ENCODE data around the gene CD37. TPM values are rescaled to one million over a fixed set of nuclear protein-coding genes. Genes with fewer than 3 reads are reported as not detected.

The CD37 gene
- total and polyA plus RNA-seq, 10 of the 15 experiments (the other 5 are each of a cell fraction or from before 2014, with no cell fraction given): 34.1 to 359 (median 108) TPM

GRCh38 chr19:49295208-49295880 is 39.9 kb upstream of the CD37 start (continued):
- TF ChIP-seq E4F1 (IDR thresholded peaks at IDR 0.05; ENCODE audit: borderline replicate concordance, partially characterized antibody) (no peak), ZNF24 (IDR thresholded peaks at IDR 0.05) (no peak)

GRCh38 chr19:49297403-49297802 is 37.8 kb upstream of the CD37 start:
- no peak overlapping the region for H3K27ac ChIP-seq (ENCODE audit: control insufficient read depth, insufficient read depth)
- POLR2A ChIA-PET: interaction anchor here (0.6 kb wide), 1 partner anchor 8 kb away, joined by 3 read pairs; no protein-coding TSS in a partner anchor
- CTCF ChIA-PET: interaction anchor here (1.5 kb wide), 1 partner anchor 72 kb away, joined by 3 read pairs; no protein-coding TSS in a partner anchor
- H2AFZ ChIP-seq (ENCODE audit: control insufficient read depth, low read depth, low read length): no peak overlapping the region
- FAIRE-seq (no peak), DNase-seq (ENCODE audit: low read depth, low spot score) (no peak), ATAC-seq (no peak)
- H3K4me2 ChIP-seq (ENCODE audit: control insufficient read depth, insufficient read depth): no peak overlapping the region
- RAD21 ChIA-PET (ENCODE audit: unreplicated experiment): no interaction called here
- no peak overlapping the region for H3K9ac ChIP-seq (ENCODE audit: control insufficient read depth, insufficient read depth, low read length)
- intact Hi-C loops (cut with micrococcal nuclease; ENCODE audit: unreplicated experiment): no loop called here
- BruUV-seq (replicated peaks): no TSS peak
- no peak overlapping the region for H3K4me3 ChIP-seq
- WGBS (ENCODE audit: insufficient coverage, insufficient replicate concordance, low lambda C conversion rate, missing lambda C conversion rate): 44% methylated on average over 3 of the region's 3 CpGs
- no peaks in the 10 kb centered on the region for H3K36me3 ChIP-seq (ENCODE audit: control insufficient read depth in 2 of 2, insufficient read depth in 2 of 2, low read length in 1 of 2)
- SMC1A ChIA-PET (ENCODE audit: uncharacterized antibody, unreplicated experiment): no interaction called here
- H3K79me2 ChIP-seq (ENCODE audit: control insufficient read depth, insufficient read depth, low read length): no peaks in the 10 kb centered on the region
- H3K4me1 ChIP-seq (ENCODE audit: control insufficient read depth, insufficient read depth, low read length): no peaks in the 10 kb centered on the region; the same call in 1 of the 2 replicates
- no peaks in the 10 kb centered on the region for H3K27me3 ChIP-seq (replicated peaks in 1 of 2; ENCODE audit: control insufficient read depth in 2 of 2, insufficient read depth in 2 of 2, low read length in 1 of 2)
- no peaks in the 10 kb centered on the region for H4K20me1 ChIP-seq (ENCODE audit: control insufficient read depth, insufficient read depth)
- H3K9me3 ChIP-seq (replicated peaks; ENCODE audit: control insufficient read depth, insufficient read depth, low read length): no peaks in the 10 kb centered on the region
- in situ Hi-C loops (cut with MboI): no loop called here
- TF ChIP-seq STAT1 (conservative IDR thresholded peaks at IDR 0.05): no peak
- TF ChIP-seq NKRF (conservative IDR thresholded peaks at IDR 0.05): no peak
- TF ChIP-seq SMAD5 (IDR thresholded peaks at IDR 0.05; ENCODE audit: low read depth): no peak
- TF ChIP-seq TCF12 (IDR thresholded peaks at IDR 0.05; ENCODE audit: low read depth, low read length): no peak
- TF ChIP-seq RAD21 (IDR thresholded peaks at IDR 0.05; ENCODE audit: insufficient read depth, low read depth, low read length): no peak
- TF ChIP-seq EZH2 (IDR thresholded peaks at IDR 0.05; ENCODE audit: borderline replicate concordance, control insufficient read depth, low read depth, low read length): no peak
- TF ChIP-seq ZNF207 (IDR thresholded peaks at IDR 0.05; ENCODE audit: borderline replicate concordance): no peak
- no peak for TF ChIP-seq POLR2A (IDR thresholded peaks at IDR 0.05; ENCODE audit: low read depth, low read length)
- TF ChIP-seq ZZZ3 (IDR thresholded peaks at IDR 0.05; ENCODE audit: control insufficient read depth, insufficient read length, low read depth): no peak
- no peak for TF ChIP-seq BACH1 (IDR thresholded peaks at IDR 0.05; ENCODE audit: borderline replicate concordance)
- TF ChIP-seq ATF7 (IDR thresholded peaks at IDR 0.05; ENCODE audit: low read depth): no peak
- TF ChIP-seq RBBP5 (conservative IDR thresholded peaks at IDR 0.05): no peak
- no peak for TF ChIP-seq BRCA1 (IDR thresholded peaks at IDR 0.05; ENCODE audit: low read depth, low read length)
- TF ChIP-seq MYB (IDR thresholded peaks at IDR 0.05; ENCODE audit: borderline replicate concordance, low read depth, low read length): no peak
- no peak for TF ChIP-seq LARP7 (IDR thresholded peaks at IDR 0.05)
- no peak for TF ChIP-seq ETV6 (conservative IDR thresholded peaks at IDR 0.05 in 1 of 2, IDR thresholded peaks at IDR 0.05 in 1 of 2; ENCODE audit: borderline replicate concordance in 1 of 2, low read depth in 1 of 2)

Data from GM12878 (cell line).